Measurements from ENCODE around the gene ATXN1. TPM values are rescaled to one million over a fixed set of nuclear protein-coding genes. Genes with fewer than 3 reads are reported as not detected.

Gene ATXN1
- total RNA-seq, 4 donors from 2014 or later: 38.7 to 78.3 (median 62.6) TPM

DNA sequence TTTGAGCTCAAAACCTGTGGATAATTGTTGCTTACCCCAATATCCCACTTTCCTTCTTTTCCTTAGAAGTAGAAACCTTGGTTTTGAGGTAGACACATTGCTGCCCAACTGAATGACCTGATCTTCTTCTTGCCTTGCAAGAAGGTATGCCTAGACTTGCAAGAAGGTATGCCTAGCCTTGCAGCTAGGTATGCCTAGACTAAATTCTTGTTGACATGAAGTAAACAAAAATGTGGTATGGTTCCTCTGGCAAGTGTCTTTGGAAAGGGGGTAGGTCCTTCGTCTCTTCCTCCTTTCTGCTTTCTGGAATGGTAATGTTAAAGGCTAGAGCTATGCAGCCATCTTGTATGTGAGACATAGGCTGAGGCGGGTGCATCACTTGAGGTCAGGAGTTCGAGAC, 393.7 kb downstream of the ATXN1 start:
- no peaks in the 10 kb centered on the region for H3K36me3 ChIP-seq
- no peak overlapping the region for H3K27ac ChIP-seq
- H3K27me3 ChIP-seq: no peaks in the 10 kb centered on the region
- no peak for ATAC-seq
- 80 to 100% methylated on average over 1 to 3 of the region's 3 CpGs for WGBS, 2 donors (ENCODE audit: low coverage in 1 of 2)
- H3K9me3 ChIP-seq: no peaks in the 10 kb centered on the region
- no peaks in the 10 kb centered on the region for H3K4me1 ChIP-seq
- H3K4me3 ChIP-seq: no peak overlapping the region
- TF ChIP-seq POLR2AphosphoS5 (IDR thresholded peaks at IDR 0.05) (no peak), POLR2A (IDR thresholded peaks at IDR 0.05) (no peak), EP300 (IDR thresholded peaks at IDR 0.05) (no peak)
- TF ChIP-seq, protein P1, sequence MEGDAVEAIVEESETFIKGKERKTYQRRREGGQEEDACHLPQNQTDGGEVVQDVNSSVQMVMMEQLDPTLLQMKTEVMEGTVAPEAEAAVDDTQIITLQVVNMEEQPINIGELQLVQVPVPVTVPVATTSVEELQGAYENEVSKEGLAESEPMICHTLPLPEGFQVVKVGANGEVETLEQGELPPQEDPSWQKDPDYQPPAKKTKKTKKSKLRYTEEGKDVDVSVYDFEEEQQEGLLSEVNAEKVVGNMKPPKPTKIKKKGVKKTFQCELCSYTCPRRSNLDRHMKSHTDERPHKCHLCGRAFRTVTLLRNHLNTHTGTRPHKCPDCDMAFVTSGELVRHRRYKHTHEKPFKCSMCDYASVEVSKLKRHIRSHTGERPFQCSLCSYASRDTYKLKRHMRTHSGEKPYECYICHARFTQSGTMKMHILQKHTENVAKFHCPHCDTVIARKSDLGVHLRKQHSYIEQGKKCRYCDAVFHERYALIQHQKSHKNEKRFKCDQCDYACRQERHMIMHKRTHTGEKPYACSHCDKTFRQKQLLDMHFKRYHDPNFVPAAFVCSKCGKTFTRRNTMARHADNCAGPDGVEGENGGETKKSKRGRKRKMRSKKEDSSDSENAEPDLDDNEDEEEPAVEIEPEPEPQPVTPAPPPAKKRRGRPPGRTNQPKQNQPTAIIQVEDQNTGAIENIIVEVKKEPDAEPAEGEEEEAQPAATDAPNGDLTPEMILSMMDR (IDR thresholded peaks at IDR 0.05): no peak

DNA sequence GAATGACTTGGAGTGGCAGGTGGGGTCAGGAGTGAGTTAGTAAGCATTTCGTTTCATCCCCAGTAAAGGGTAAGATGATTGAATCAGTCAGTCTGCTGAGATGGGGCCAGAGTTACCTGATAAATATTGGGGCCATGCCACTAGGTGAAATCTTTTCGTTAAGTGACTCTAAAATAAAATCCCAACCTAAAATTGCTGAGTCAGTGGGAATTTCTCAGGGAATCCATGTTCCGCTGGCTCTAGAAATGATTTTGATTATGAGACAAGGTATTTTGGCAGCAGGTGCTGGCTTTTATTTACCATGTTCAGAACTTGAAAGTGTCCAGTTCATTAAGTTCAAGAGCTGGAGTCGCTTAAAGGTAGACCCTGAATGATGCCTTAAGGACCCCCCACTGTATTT, 397.5 kb downstream of the ATXN1 start:
- WGBS, 2 donors (ENCODE audit: low coverage in 1 of 2): 93 to 94% methylated on average over 3 to 4 of the region's 4 CpGs
- Histone ChIP-seq H3K27ac (no peak overlapping the region), H3K9me3 (no peaks in the 10 kb centered on the region), H3K27me3 (no peaks in the 10 kb centered on the region), H3K36me3 (no peaks in the 10 kb centered on the region), H3K4me3 (no peak overlapping the region), H3K4me1 (peaks cover 0 to 5% (median 0%) of the 10 kb centered on the region in 3 donors)
- TF ChIP-seq, protein P1 (IDR thresholded peaks at IDR 0.05): no peak
- no peak for TF ChIP-seq POLR2AphosphoS5 (IDR thresholded peaks at IDR 0.05)
- TF ChIP-seq EP300 (IDR thresholded peaks at IDR 0.05): no peak
- TF ChIP-seq POLR2A (IDR thresholded peaks at IDR 0.05): no peak
- no peak for ATAC-seq

DNA sequence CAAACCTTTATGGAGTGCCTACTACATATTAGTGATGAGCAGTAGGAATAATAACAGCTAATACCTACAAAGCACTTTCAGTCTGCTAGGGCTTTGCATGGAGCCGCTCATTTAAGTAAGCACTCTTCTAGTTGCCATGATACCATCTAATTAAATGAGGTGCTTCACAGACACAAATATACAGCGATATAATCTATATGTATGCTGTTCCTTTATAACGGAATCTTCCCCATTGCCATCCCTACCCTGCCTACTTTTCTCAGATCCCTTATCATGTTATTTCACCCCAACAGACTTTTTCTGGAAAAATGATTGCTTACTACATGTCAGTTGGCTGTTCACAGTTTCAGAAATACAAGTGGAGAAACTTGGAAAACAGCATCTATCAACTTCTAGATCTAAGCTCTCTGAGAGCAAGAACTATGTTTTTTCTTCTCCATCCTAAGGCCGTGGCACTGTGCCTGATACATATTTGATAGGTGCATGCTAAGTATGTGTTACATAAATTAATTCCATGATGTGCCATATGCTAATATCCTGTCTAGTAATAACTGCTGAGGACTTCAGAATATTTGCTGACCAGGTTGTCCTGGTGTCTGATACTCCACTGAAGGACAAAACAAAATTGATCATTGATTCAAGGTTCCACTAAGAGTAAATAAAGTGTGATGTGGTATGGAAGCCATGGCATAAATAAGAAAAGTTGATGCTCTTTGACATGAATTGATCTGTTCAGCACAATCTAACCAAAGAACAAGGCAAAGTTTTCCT, 398.3 kb downstream of the ATXN1 start:
- TF ChIP-seq EP300 (IDR thresholded peaks at IDR 0.05): no peak
- TF ChIP-seq POLR2AphosphoS5 (IDR thresholded peaks at IDR 0.05): no peak
- WGBS, 2 donors (ENCODE audit: low coverage in 1 of 2): 90 to 98% methylated on average over 4 of the region's 4 CpGs
- ATAC-seq: no peak
- peaks cover 0 to 5% (median 0%) of the 10 kb centered on the region in 3 donors for H3K4me1 ChIP-seq
- no peaks in the 10 kb centered on the region for H3K36me3 ChIP-seq
- H3K27me3 ChIP-seq: no peaks in the 10 kb centered on the region
- no peak overlapping the region for H3K27ac ChIP-seq
- no peak overlapping the region for H3K4me3 ChIP-seq
- H3K9me3 ChIP-seq: no peaks in the 10 kb centered on the region

DNA sequence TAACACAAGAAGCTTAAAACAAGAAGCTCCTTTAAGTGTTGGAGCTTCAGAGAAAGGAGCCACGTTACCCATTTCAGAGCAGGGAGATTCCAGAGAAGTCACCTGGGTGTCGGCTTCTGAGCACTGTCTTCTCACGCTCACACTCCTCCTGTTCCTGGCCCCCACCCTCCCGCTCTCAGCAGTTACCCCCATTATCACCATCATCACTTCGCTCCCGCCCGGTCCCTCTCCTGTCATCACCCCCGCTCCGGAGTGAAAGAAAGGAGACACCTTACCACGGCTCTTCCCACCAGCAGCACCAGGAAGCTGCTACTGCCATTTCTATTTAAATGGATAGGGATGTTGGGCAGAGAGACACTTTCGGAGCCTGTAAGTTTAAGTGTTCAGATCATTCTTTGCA, 399.0 kb downstream of the ATXN1 start:
- WGBS, 2 donors (ENCODE audit: low coverage in 1 of 2): 86 to 100% methylated on average over 1 to 7 of the region's 11 CpGs
- no peak for ATAC-seq
- H3K27me3 ChIP-seq: no peaks in the 10 kb centered on the region
- no peak overlapping the region for H3K4me3 ChIP-seq
- H3K4me1 ChIP-seq: peaks cover 0 to 5% (median 0%) of the 10 kb centered on the region in 3 donors
- TF ChIP-seq POLR2A (IDR thresholded peaks at IDR 0.05): no peak
- TF ChIP-seq, protein P1 (IDR thresholded peaks at IDR 0.05): no peak
- TF ChIP-seq POLR2AphosphoS5 (IDR thresholded peaks at IDR 0.05): no peak
- TF ChIP-seq EP300 (IDR thresholded peaks at IDR 0.05): no peak
- no peaks in the 10 kb centered on the region for H3K9me3 ChIP-seq
- no peak overlapping the region for H3K27ac ChIP-seq
- H3K36me3 ChIP-seq: no peaks in the 10 kb centered on the region

DNA sequence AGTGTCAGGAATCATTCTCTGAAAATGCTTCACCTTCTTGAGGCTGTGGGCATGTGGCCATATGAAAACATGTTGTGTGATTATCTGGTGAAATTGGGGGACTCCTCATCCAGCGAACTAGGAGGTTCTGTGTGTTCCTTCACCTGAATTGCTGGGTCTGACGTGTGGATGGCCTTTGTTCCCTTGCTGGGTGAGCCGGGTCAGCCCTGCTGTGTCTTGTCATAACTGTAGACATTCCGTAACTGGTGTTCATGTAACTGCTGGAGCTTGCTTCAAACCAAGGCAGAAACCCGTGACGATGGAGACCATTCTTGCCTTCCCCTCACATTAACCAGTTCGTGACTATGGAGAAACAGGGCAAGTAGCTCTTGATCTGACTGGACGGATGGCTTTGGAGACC, 399.4 kb downstream of the ATXN1 start:
- no peaks in the 10 kb centered on the region for H3K9me3 ChIP-seq
- WGBS, 2 donors (ENCODE audit: low coverage in 1 of 2): 67 to 92% methylated on average over 1 to 4 of the region's 8 CpGs
- no peaks in the 10 kb centered on the region for H3K27me3 ChIP-seq
- no peak overlapping the region for H3K4me3 ChIP-seq
- peaks cover 0 to 6% (median 0%) of the 10 kb centered on the region in 3 donors for H3K4me1 ChIP-seq
- no peaks in the 10 kb centered on the region for H3K36me3 ChIP-seq
- ATAC-seq: no peak
- no peak overlapping the region for H3K27ac ChIP-seq
- no peak for TF ChIP-seq POLR2A (IDR thresholded peaks at IDR 0.05)
- TF ChIP-seq, protein P1 (IDR thresholded peaks at IDR 0.05): no peak

Measured in gastroesophageal sphincter (tissue), 4 donors.